ENCODE measurements around the gene ULK4.

GRCh38 chr3:41955192-41955591, 6.7 kb downstream of the ULK4 start:
- no peak for TF ChIP-seq POLR2AphosphoS5 (IDR thresholded peaks at IDR 0.05; ENCODE audit: low read depth, low read length)
- TF ChIP-seq POLR2A (IDR thresholded peaks at IDR 0.05; ENCODE audit: low read depth, low read length), result no peak
- no peak for TF ChIP-seq TAF1 (IDR thresholded peaks at IDR 0.05; ENCODE audit: low read depth, low read length)
- TF ChIP-seq POU2F2 (IDR thresholded peaks at IDR 0.05; ENCODE audit: low read depth, low read length), result no peak
- no peak for TF ChIP-seq SPI1 (IDR thresholded peaks at IDR 0.05; ENCODE audit: low read depth, low read length)
- TF ChIP-seq PAX5 (IDR thresholded peaks at IDR 0.05; ENCODE audit: insufficient read depth, low read length, severe bottlenecking), result no peak

All from GM12891 (cell line).